GM19468 (cell line): ENCODE measurements around the gene ZNF691.
"Not testable (repeated sequence)": the region's sequence is repeated elsewhere in the genome, so short reads cannot be mapped to it uniquely, and the experiment has no call there.

Experiments
- ATAC-seq: cut with Tn5 transposase; IDR thresholded peaks from one replicate; pipeline ENCODE4 v1.9.1; 2021; ENCODE audit warnings: mild to moderate bottlenecking, moderate library complexity, moderate number of reproducible peaks; ENCODE audit not compliant: unreplicated experiment; ENCODE audit errors: extremely low read depth

ZNF691 gene

GRCh38 chr1:42899960-42900359 is 53.5 kb downstream of the ZNF691 start:
- ATAC-seq = not testable (repeated sequence)
